ENCODE results near the gene EXD3. TPM values are rescaled to one million over a fixed set of nuclear protein-coding genes. Genes with fewer than 3 reads are reported as not detected.

The EXD3 gene
- total RNA-seq, 1 experiment from 2014 or later = 15.3 TPM

DNA sequence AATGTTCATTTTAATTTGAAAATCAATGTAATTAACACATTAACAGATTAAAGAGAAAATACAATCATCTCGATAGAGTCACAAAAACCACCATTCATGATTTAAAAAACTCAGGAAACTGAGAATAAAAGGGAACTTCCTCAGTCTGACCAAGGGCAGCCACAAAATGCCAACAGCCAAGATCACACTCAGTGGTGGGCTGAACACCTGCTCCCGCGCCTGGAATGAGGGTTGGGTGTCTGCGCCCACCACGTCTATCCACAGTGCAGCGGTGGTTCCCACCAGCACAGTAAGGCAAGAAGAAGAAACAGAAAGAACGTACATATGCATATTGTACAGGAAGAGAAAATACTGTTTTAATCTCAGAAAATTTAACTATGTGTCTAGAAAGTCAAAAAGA, 47.8 kb upstream of the EXD3 start:
- no peak overlapping the region for H3K18ac ChIP-seq (ENCODE audit: insufficient read length, low read depth, low read length)
- H3K27me3 ChIP-seq (ENCODE audit: insufficient read depth, low read length) = no peaks in the 10 kb centered on the region
- H2BK5ac ChIP-seq (ENCODE audit: insufficient read length, low read length) = no peak overlapping the region
- no peak overlapping the region for H3K23ac ChIP-seq (ENCODE audit: insufficient read length, low read depth, low read length)
- no peak overlapping the region for H4K8ac ChIP-seq (replicated peaks; ENCODE audit: insufficient read length, low read depth, low read length)
- H3T11ph ChIP-seq (ENCODE audit: low read length) = no peak overlapping the region
- H2BK120ac ChIP-seq (ENCODE audit: low read depth, low read length, poor library complexity, severe bottlenecking) = no peak overlapping the region
- peaks cover 24% of the 10 kb centered on the region in 2 experiments for H3K9me3 Mint-ChIP-seq
- no peaks in the 10 kb centered on the region for H3K4me1 ChIP-seq (ENCODE audit: insufficient read depth, low read length)
- no peak overlapping the region for H2BK12ac ChIP-seq (ENCODE audit: insufficient read length, low read depth, low read length)
- H3K79me2 ChIP-seq (ENCODE audit: insufficient read depth, low read length) = no peaks in the 10 kb centered on the region
- no peaks in the 10 kb centered on the region for H3K79me1 ChIP-seq (ENCODE audit: insufficient read depth, low read depth, low read length, poor library complexity, severe bottlenecking)
- peaks cover 0 to 10% (median 6%) of the 10 kb centered on the region in 3 experiments; a peak in 5 of 7 replicates for H3K36me3 Mint-ChIP-seq (ENCODE audit: insufficient read depth in 1 of 3, low read depth in 3 of 3)
- H3K27ac Mint-ChIP-seq = no peak overlapping the region
- no peak overlapping the region for H2BK20ac ChIP-seq (ENCODE audit: low read depth, low read length, poor library complexity, severe bottlenecking)
- H2BK15ac ChIP-seq (ENCODE audit: low read depth, low read length) = no peak overlapping the region
- no peak overlapping the region for H4K91ac ChIP-seq (ENCODE audit: insufficient read length, low read depth, low read length)
- H3K56ac ChIP-seq (ENCODE audit: insufficient read length, low read depth, low read length) = no peak overlapping the region
- no peaks in the 10 kb centered on the region for H3K23me2 ChIP-seq (ENCODE audit: insufficient read length, low read depth, low read length, poor library complexity, severe bottlenecking)
- H4K5ac ChIP-seq (ENCODE audit: insufficient read length, low read depth, low read length) = no peak overlapping the region
- H4K20me1 ChIP-seq (ENCODE audit: control insufficient read depth, insufficient read depth, insufficient read length) = no peaks in the 10 kb centered on the region
- peaks cover 21% of the 10 kb centered on the region for H3K27me3 Mint-ChIP-seq (ENCODE audit: low read depth)
- H3K9me3 ChIP-seq (ENCODE audit: control insufficient read depth, low read depth, low read length) = peaks cover 2% of the 10 kb centered on the region
- TF ChIP-seq, protein P1, sequence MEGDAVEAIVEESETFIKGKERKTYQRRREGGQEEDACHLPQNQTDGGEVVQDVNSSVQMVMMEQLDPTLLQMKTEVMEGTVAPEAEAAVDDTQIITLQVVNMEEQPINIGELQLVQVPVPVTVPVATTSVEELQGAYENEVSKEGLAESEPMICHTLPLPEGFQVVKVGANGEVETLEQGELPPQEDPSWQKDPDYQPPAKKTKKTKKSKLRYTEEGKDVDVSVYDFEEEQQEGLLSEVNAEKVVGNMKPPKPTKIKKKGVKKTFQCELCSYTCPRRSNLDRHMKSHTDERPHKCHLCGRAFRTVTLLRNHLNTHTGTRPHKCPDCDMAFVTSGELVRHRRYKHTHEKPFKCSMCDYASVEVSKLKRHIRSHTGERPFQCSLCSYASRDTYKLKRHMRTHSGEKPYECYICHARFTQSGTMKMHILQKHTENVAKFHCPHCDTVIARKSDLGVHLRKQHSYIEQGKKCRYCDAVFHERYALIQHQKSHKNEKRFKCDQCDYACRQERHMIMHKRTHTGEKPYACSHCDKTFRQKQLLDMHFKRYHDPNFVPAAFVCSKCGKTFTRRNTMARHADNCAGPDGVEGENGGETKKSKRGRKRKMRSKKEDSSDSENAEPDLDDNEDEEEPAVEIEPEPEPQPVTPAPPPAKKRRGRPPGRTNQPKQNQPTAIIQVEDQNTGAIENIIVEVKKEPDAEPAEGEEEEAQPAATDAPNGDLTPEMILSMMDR (conservative IDR thresholded peaks at IDR 0.05) = no peak
- H2AK5ac ChIP-seq (ENCODE audit: insufficient read length, low read length) = no peak overlapping the region
- DNase-seq = no peak
- no peak overlapping the region for H2AFZ ChIP-seq (ENCODE audit: low read length)
- no peak overlapping the region for H3K9ac ChIP-seq (ENCODE audit: extremely low read depth, insufficient read length, low read length)
- no peaks in the 10 kb centered on the region for H3K4me1 Mint-ChIP-seq
- H3K4ac ChIP-seq (ENCODE audit: low read depth, low read length) = no peak overlapping the region
- WGBS (ENCODE audit: extremely low coverage, insufficient read length, low lambda C conversion rate) = no CpG with 5 or more reads among the region's 7 CpGs
- H3K4me3 Mint-ChIP-seq = no peak overlapping the region
- no peak overlapping the region for H3K27ac ChIP-seq (ENCODE audit: insufficient read length, low read depth, low read length)
- no peak overlapping the region for H3K14ac ChIP-seq (ENCODE audit: insufficient read depth, low read length)
- no peak overlapping the region for H3K4me2 ChIP-seq (ENCODE audit: insufficient read depth, insufficient read length, low read length)
